GM18526 (cell line): ENCODE measurements around the gene UGGT1.

Experiments
- POLR2A ChIP-seq: IDR thresholded peaks from 3 replicates; pipeline ENCODE4 v1.6.1; 2011; ENCODE audit not compliant: insufficient read length; ENCODE audit errors: extremely low read depth

UGGT1 gene

DNA sequence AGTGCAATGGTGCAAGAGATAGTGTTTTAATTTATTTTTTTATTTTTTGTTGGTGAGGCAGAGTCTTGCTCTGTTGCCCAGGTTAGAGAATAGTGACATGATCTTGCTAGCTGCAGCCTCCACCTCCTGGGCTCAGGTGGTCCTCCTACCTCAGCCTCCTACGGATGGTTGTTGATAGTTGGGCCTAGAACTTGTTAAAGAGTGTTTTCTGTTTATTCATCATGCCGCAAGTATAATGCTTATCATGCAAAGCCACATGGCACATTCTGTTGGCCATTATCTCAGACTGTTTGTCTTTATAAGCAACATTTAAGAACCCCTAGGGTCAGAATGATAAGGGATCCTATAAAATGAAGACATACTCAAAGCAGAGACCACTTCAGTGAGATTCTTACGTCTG, 1.7 kb downstream of the UGGT1 start:
- no peak for TF ChIP-seq POLR2A

DNA sequence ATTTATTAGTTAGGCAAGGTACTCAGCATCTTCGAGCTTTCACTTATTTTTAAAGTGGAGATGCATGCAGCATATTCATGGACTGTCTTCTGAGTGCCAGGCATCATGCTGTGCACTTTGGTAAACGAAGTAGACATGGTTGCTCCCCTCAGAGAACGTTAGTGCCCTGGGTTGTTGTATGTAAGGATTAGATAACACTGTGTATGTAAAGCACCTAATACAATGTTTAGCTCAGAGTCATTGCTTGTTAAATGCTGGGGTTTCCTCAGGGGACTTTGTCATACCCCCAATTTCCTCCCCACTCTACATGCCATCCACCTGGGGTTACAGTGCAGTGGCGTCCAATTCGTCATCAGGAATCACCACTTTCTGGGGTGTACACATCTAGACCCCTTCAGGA, 2.8 kb downstream of the UGGT1 start:
- TF ChIP-seq POLR2A = no peak

DNA sequence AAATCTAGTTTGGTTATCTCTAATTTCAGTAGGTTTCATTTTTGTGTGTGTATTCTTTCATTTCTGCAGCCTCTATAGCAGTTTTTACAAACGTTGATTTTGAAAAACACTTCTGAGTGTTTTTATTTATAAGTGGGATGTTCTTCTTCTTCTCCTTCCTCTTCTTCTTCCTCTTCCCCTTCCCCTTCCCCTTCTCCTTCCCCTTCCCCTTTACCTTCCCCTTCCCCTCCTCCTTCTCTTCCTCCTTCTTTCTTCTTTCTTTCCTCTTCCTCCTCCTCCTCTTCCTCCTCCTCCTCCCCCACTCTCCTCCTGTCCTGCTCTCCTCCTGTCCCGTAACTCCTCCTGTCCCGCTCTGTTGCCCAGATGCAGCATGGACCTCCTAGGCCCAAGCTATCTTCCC, 4.2 kb downstream of the UGGT1 start:
- TF ChIP-seq POLR2A = no peak

DNA sequence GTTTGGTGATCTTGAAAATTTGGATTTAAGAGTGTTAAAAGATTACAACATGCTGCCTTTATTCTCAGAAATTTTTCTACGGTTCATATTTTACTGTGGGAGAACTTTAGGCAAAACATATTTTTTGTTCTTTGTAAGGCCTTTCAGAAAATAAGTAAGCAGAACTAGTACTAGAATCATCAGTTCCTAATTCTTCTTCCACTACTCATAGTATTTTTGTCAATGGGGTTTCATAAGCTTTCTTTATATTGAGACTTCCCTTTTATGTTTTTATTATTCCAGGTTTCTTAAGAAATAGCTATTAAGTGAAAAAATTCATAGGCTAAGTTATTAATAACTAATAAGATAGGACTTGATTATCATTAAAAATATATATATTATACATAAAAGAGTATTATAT, 12.4 kb downstream of the UGGT1 start:
- no peak for TF ChIP-seq POLR2A

DNA sequence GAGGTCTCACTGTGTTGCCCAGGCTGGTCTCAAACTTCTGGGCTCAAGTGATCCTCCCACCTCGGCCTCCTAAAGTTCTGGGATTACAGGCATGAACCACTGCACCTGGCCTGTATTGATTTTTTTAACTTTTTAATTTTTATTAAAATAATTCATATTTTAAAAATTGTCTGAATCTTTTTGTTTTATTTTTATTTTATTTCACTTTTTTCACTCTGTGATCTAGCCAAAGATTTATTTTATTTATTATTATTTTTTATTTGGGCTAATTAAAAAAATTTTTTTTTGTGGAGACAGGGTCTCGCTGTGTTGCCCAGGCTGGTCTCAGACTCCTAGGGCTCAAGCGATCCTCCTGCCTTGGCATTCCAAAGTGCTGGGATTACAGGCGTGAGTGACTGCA, 14.1 kb downstream of the UGGT1 start:
- no peak for TF ChIP-seq POLR2A

DNA sequence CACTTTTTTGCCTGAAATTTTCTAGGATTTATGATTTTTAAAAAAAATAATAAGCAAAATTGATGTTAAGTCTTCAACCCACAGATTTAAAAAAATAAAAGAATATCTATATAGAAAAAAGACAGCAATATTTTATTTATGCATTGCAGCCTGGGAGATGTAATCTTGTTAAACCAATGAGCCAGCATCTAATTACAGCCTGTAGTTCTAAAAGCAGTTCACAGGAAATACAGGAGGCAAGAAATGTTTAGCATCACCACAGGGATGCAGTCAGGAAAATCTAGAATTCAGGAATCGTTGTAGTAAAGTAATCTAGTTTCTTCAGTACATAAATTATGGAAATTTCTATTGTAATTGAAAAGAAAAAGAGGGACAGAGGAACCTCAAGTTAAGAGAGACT, 17.2 kb downstream of the UGGT1 start:
- no peak for TF ChIP-seq POLR2A

DNA sequence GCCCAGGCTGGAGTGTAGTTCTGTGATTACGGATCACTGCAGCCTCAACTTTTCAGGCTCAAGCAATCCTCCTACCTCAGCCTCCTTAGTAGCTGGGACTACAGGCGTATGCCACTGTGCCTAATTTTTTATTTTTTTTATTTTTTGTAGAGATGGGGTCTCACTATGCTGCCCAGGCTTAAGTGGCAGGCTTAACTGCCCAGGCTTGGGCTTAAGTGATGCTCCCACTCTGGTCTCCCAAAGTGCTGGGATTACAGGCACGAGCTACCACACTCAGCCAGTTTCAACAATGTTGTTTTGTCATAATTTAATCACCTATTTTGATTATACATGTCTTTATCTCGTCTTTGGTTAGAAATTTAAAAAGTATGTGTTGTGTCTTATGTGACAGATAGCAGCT, 18.2 kb downstream of the UGGT1 start:
- TF ChIP-seq POLR2A = no peak

DNA sequence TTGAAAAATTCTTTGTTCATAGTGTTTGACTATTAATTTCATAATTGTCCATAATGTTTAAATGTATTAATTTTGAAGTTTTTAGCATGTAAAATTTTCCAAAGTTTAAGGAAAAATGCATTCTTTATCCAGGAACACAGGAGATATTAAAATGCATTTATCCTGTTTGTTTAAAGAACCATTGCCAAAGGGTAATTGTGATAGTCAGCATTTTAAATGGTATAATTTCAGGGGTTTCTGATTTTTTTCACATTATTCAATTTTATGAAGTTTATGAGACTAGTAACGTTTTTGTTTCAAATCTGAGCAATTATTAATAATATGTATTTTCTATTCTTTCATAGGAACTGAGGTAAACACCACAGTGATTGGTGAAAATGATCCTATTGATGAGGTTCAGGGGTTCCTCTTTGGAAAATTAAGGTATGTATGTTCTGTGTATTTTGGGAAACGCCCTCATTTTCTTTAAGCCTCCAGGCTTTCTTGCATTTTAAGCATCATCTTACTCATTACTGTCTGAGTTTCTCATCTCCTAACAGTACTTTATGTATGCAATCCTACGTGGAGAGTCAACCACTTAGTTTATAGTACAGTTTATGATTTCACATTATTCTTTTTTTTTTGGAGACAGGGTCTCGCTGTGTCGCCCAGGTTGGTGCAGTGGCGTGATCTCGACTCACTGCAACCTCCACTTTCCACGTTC, 25.1 kb downstream of the UGGT1 start:
- no peak for TF ChIP-seq POLR2A

DNA sequence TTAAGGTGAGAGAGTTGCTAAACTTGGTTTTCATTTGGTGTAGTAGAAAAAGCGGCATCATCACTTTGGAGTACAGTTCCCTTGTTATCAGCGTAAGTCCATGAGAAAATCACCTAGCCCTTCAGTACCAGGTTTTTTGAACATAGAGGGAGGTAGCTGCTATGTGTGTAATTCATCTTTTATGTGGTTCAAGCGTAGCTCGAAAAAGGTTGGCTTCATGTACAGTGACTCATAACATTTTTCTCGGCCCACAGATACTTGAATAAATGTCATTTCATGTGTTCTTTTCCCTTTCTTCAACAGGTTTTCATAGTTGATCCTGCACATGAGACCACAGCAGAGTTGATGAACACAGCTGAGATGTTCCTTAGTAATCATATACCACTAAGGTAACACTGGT, 43.6 kb downstream of the UGGT1 start:
- no peak for TF ChIP-seq POLR2A

DNA sequence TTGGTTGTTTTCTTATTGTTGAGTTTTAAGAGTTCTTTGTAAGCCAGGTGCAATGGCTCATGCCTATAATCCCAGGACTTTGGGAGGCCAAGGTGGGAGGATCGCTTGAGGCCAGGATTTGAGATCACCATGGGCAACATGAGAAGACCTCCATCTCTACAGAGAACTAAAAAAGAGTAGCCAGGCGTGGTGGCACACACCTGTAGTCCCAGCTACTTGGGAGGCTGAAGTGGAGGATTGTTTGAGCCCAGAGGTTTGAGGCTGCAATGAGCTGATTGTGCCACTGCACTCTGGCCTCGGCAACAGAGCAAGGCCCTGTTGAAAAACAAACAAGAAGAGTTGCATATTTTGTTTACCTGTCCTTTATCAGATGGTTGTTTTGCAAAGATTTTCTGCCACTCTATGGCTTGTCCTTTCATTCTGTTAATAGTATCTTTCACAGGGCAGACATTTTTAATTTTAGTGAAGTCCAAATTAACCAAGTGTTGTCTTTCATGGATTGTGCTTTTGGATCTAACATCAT, 46.2 kb downstream of the UGGT1 start:
- no peak for TF ChIP-seq POLR2A

DNA sequence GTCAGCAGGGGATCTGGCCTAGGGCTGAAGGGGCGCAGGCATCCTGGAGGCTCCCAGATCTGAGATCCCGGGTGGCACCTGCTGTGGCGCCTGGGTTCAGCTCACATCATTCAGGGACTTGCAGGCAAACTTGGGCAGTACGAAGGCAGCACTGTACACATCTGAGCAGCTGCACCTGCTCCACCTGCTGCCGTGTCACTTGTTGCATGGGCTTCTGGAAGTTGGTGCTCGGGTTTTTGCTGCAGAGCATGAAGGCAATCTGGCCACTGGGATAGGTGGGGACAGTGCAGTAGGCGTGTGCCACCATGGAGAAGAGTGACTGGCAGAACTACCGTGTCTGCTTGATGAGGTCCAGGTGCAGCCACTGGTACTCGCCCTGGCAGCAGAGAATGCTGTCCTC, 48.6 kb downstream of the UGGT1 start:
- TF ChIP-seq POLR2A = no peak

DNA sequence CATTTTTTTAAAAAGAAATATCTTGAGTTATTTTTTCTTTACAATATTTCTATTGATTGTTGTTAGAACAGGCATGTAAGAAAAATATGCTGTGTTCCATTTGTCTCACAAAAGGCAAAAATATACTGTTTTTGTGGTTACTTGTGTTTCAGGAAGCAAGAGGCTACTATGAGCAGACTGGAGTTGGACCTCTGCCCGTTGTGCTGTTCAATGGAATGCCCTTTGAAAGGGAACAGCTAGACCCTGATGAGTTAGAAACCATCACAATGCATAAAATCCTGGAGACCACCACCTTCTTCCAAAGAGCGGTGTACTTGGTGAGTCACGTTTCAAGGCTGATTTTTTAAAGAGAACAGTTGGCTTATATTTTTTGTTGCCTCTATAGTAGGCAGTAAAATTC, 54.7 kb downstream of the UGGT1 start:
- TF ChIP-seq POLR2A = no peak

DNA sequence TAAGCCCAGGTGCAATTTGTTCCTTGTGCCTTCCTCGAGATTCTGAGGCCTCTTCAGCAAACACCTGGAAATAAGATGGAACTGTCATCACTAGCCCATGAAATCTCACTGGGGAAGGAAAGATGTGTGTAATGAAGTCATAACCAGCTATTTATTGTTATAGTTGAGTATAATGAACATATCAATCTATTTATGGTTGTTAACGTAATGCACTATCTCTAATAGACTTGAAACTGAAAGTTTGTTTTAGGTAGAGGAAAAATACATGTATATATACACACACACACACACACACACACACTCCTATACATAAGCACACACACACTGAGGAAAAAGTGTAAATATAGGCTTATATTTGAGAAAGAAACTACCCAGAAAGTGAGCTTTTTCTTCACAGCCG, 62.8 kb downstream of the UGGT1 start:
- TF ChIP-seq POLR2A = no peak

DNA sequence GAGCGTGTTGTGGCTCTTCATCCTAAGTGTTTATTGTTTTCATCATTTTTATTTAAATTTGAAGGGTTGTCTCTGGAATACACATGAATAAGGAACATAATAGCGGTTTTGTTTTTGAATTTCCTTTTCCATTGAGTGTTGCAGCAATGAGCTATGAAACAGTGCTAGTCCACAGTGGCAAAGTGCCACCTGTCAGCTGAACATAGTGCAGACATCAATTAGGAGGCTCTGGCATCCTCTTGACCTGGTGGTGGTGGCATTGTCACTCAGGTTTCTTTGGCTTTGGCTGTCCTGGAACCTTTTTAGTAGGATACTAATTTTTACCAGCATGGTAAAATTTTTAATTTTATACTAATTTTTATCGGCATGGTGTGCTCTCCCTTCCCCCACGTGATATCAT, 63.2 kb downstream of the UGGT1 start:
- TF ChIP-seq POLR2A = no peak

DNA sequence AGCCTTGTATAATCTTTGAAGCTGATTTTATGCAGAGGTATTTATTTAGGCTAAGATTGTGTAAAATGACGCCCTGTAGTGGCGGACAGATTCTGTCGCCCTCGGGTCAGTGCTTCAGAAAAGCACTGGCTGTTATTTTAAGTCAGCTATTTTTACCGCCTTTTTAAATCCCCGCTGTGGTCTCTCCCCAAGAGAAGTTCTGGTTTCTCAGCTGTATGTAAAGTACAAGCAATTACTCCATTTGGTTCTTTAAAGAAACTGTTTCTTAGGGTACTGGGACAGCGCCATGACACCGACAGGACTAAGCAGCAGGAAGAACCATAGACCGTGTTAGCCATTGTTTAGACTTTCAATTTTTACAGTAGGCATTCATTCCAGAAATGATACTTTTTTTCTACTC, 65.0 kb downstream of the UGGT1 start:
- TF ChIP-seq POLR2A = no peak

DNA sequence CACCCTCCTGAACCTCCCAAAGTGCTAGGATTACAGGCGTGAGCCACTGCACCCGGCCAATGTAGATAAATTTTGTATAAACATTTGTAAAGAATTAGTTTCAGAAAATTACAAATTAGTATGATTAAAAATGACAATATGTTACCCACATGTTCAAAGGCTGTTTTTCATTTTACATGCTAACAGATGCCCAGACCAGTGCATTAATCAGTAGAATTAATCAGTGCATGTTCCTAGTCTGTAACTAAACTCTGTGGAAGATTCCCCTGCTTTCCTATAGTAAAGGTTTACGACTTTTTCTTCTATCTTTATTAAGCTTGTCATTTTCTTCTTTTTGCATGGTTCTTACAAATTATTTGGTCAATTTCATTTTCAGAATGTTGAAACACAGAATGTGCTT, 65.8 kb downstream of the UGGT1 start:
- TF ChIP-seq POLR2A = no peak

DNA sequence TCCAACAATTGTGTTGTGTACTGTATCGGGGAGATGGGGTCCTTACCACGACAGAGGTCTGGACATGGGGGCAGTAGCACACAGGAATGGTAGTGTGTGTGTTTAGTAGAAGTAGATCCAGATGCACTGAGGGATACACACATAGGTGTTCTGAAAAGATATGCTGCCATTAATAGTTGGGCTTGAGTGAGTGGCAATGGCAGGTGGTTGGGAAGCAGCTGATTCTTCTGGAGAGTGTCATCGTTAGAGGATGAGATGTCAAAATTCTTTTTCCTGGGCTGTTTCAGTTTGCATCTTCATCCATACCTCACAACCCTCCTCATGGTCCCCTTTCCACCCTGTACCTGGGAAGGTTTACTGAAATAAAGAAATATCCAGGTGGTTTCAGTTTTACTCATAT, 66.6 kb downstream of the UGGT1 start:
- TF ChIP-seq POLR2A = no peak
